ENCODE measurements around the gene ZDHHC19. TPM values are rescaled to one million over a fixed set of nuclear protein-coding genes. Genes with fewer than 3 reads are reported as not detected.
"Not testable (repeated sequence)": the region's sequence is repeated elsewhere in the genome, so short reads cannot be mapped to it uniquely, and the experiment has no call there.

ZDHHC19 gene
- total RNA-seq, 1 donor from 2014 or later: not detected

- DNase-seq (ENCODE audit: low spot score): no peak
- intact Hi-C loops (cut with micrococcal nuclease): loop anchor here (10.0 kb wide), 1 partner anchor 352 kb away; no protein-coding TSS in a partner anchor
- peaks cover 26% of the 10 kb centered on the region for H3K27me3 Mint-ChIP-seq (ENCODE audit: low read depth)
Observed at GRCh38 chr3:196207159-196207832, 3.9 kb downstream of the ZDHHC19 start.

GRCh38 chr3:196205442-196206205, 5.6 kb downstream of the ZDHHC19 start:
- not testable (repeated sequence) for H3K36me3 Mint-ChIP-seq (ENCODE audit: low read depth); H3K27ac Mint-ChIP-seq; H3K9me3 Mint-ChIP-seq; H3K4me3 Mint-ChIP-seq (ENCODE audit: low read depth); DNase-seq (ENCODE audit: low spot score); H3K4me1 Mint-ChIP-seq (ENCODE audit: low read depth)
- intact Hi-C loops (cut with micrococcal nuclease): loop anchor here (10.0 kb wide), 1 partner anchor 351 kb away; no protein-coding TSS in a partner anchor
- H3K27me3 Mint-ChIP-seq (ENCODE audit: low read depth): peaks cover 26% of the 10 kb centered on the region

More at GRCh38 chr3:196207159-196207832, 3.9 kb downstream of the ZDHHC19 start:
- Mint-ChIP-seq H3K9me3 (no peaks in the 10 kb centered on the region), H3K4me1 (ENCODE audit: low read depth) (peaks cover 5% of the 10 kb centered on the region), H3K4me3 (ENCODE audit: low read depth) (peak overlapping the region; percentile 74), H3K36me3 (ENCODE audit: low read depth) (no peaks in the 10 kb centered on the region), H3K27ac (no peak overlapping the region)

GRCh38 chr3:196203846-196204245, 7.4 kb downstream of the ZDHHC19 start:
- Mint-ChIP-seq H3K4me3 (ENCODE audit: low read depth) (no peak overlapping the region), H3K27ac (no peak overlapping the region), H3K27me3 (ENCODE audit: low read depth) (peaks cover 26% of the 10 kb centered on the region), H3K36me3 (ENCODE audit: low read depth) (no peaks in the 10 kb centered on the region), H3K9me3 (no peaks in the 10 kb centered on the region), H3K4me1 (ENCODE audit: low read depth) (peaks cover 5% of the 10 kb centered on the region)
- intact Hi-C loops (cut with micrococcal nuclease): loop anchor here (10.0 kb wide), 1 partner anchor 349 kb away; no protein-coding TSS in a partner anchor
- no peak for DNase-seq (ENCODE audit: low spot score)

GRCh38 chr3:196202516-196202970, 8.7 kb downstream of the ZDHHC19 start:
- Mint-ChIP-seq H3K27me3 (ENCODE audit: low read depth) (peaks cover 26% of the 10 kb centered on the region), H3K4me3 (ENCODE audit: low read depth) (no peak overlapping the region), H3K9me3 (no peaks in the 10 kb centered on the region), H3K27ac (no peak overlapping the region), H3K36me3 (ENCODE audit: low read depth) (no peaks in the 10 kb centered on the region), H3K4me1 (ENCODE audit: low read depth) (peaks cover 5% of the 10 kb centered on the region)
- DNase-seq (ENCODE audit: low spot score): no peak
- intact Hi-C loops (cut with micrococcal nuclease): loop anchor here (10.0 kb wide), 1 partner anchor 348 kb away; no protein-coding TSS in a partner anchor

- Mint-ChIP-seq H3K4me3 (ENCODE audit: low read depth) (no peak overlapping the region), H3K36me3 (ENCODE audit: low read depth) (no peaks in the 10 kb centered on the region), H3K4me1 (ENCODE audit: low read depth) (peaks cover 9% of the 10 kb centered on the region), H3K9me3 (no peaks in the 10 kb centered on the region), H3K27me3 (ENCODE audit: low read depth) (peaks cover 10% of the 10 kb centered on the region), H3K27ac (no peak overlapping the region)
- no peak for DNase-seq (ENCODE audit: low spot score)
- intact Hi-C loops (cut with micrococcal nuclease): no loop called here
Observed at GRCh38 chr3:196198771-196199753, 12.1 kb downstream of the ZDHHC19 start.

GRCh38 chr3:196198081-196198675, 13.0 kb downstream of the ZDHHC19 start:
- Mint-ChIP-seq H3K4me3 (ENCODE audit: low read depth) (no peak overlapping the region), H3K27me3 (ENCODE audit: low read depth) (peaks cover 2% of the 10 kb centered on the region), H3K27ac (no peak overlapping the region), H3K9me3 (no peaks in the 10 kb centered on the region), H3K4me1 (ENCODE audit: low read depth) (peaks cover 12% of the 10 kb centered on the region), H3K36me3 (ENCODE audit: low read depth) (no peaks in the 10 kb centered on the region)
- intact Hi-C loops (cut with micrococcal nuclease): no loop called here
- no peak for DNase-seq (ENCODE audit: low spot score)

- no peaks in the 10 kb centered on the region for H3K36me3 Mint-ChIP-seq (ENCODE audit: low read depth)
- DNase-seq (ENCODE audit: low spot score): no peak
- H3K4me1 Mint-ChIP-seq (ENCODE audit: low read depth): peaks cover 17% of the 10 kb centered on the region
- no peaks in the 10 kb centered on the region for H3K9me3 Mint-ChIP-seq
- H3K4me3 Mint-ChIP-seq (ENCODE audit: low read depth): no peak overlapping the region
- H3K27me3 Mint-ChIP-seq (ENCODE audit: low read depth): peaks cover under 1% of the 10 kb centered on the region
- intact Hi-C loops (cut with micrococcal nuclease): no loop called here
- no peak overlapping the region for H3K27ac Mint-ChIP-seq
Observed at GRCh38 chr3:196197524-196197923, 13.7 kb downstream of the ZDHHC19 start.

GRCh38 chr3:196195664-196196265, 15.4 kb downstream of the ZDHHC19 start:
- Mint-ChIP-seq H3K4me3 (ENCODE audit: low read depth) (no peak overlapping the region), H3K9me3 (no peaks in the 10 kb centered on the region), H3K27ac (no peak overlapping the region), H3K4me1 (ENCODE audit: low read depth) (peaks cover 23% of the 10 kb centered on the region), H3K36me3 (ENCODE audit: low read depth) (no peaks in the 10 kb centered on the region), H3K27me3 (ENCODE audit: low read depth) (no peaks in the 10 kb centered on the region)
- intact Hi-C loops (cut with micrococcal nuclease): loop anchor here (1.0 kb wide), 1 partner anchor 122 kb away; no protein-coding TSS in a partner anchor
- DNase-seq (ENCODE audit: low spot score): no peak

GRCh38 chr3:196194542-196194915, 16.7 kb downstream of the ZDHHC19 start:
- no peaks in the 10 kb centered on the region for H3K36me3 Mint-ChIP-seq (ENCODE audit: low read depth)
- no peak for DNase-seq (ENCODE audit: low spot score)
- no peak overlapping the region for H3K4me3 Mint-ChIP-seq (ENCODE audit: low read depth)
- no peaks in the 10 kb centered on the region for H3K27me3 Mint-ChIP-seq (ENCODE audit: low read depth)
- no peaks in the 10 kb centered on the region for H3K9me3 Mint-ChIP-seq
- peak overlapping the region; percentile 39 for H3K27ac Mint-ChIP-seq
- H3K4me1 Mint-ChIP-seq (ENCODE audit: low read depth): peaks cover 25% of the 10 kb centered on the region
- intact Hi-C loops (cut with micrococcal nuclease): no loop called here

- intact Hi-C loops (cut with micrococcal nuclease): no loop called here
- Mint-ChIP-seq H3K27me3 (ENCODE audit: low read depth) (no peaks in the 10 kb centered on the region), H3K27ac (peak overlapping the region; percentile 94), H3K4me3 (ENCODE audit: low read depth) (no peak overlapping the region), H3K4me1 (ENCODE audit: low read depth) (peaks cover 25% of the 10 kb centered on the region), H3K9me3 (no peaks in the 10 kb centered on the region), H3K36me3 (ENCODE audit: low read depth) (no peaks in the 10 kb centered on the region)
- DNase-seq (ENCODE audit: low spot score): no peak
Observed at GRCh38 chr3:196193736-196194541, 17.3 kb downstream of the ZDHHC19 start.

- no peaks in the 10 kb centered on the region for H3K9me3 Mint-ChIP-seq
- no peaks in the 10 kb centered on the region for H3K27me3 Mint-ChIP-seq (ENCODE audit: low read depth)
- DNase-seq (ENCODE audit: low spot score): no peak
- no peak overlapping the region for H3K4me3 Mint-ChIP-seq (ENCODE audit: low read depth)
- intact Hi-C loops (cut with micrococcal nuclease): no loop called here
- H3K27ac Mint-ChIP-seq: peak overlapping the region; percentile 94
- H3K36me3 Mint-ChIP-seq (ENCODE audit: low read depth): no peaks in the 10 kb centered on the region
- peaks cover 25% of the 10 kb centered on the region for H3K4me1 Mint-ChIP-seq (ENCODE audit: low read depth)
Observed at GRCh38 chr3:196193133-196193735, 18.0 kb downstream of the ZDHHC19 start.
